HepG2 (cell line): ENCODE measurements around the gene FANCM. TPM values are rescaled to one million over a fixed set of nuclear protein-coding genes. Genes with fewer than 3 reads are reported as not detected.

ENCODE experiments used
- ASH2L ChIP-seq: fragments of 300-600, 200-600 bp; sonication (generic); IDR thresholded peaks from 2 replicates; pipeline ENCODE4 v1.7.0; 2017; ENCODE audit warnings: low read depth, mild to moderate bottlenecking, moderate library complexity, mixed read lengths, low read length; ENCODE audit not compliant: insufficient read length
- BHLHE40 ChIP-seq: IDR thresholded peaks from 2 replicates; pipeline ENCODE4 v1.6.1; 2011; ENCODE audit warnings: low read length, improper control_type of control experiment
- CBX1 ChIP-seq: IDR thresholded peaks from one replicate; pipeline ENCODE4 v1.6.1; 2016; ENCODE audit warnings: antibody characterized with exemption, low read depth
- CEBPG ChIP-seq: IDR thresholded peaks from 2 replicates; pipeline ENCODE4 v1.6.1; 2016
- CREB1 ChIP-seq, 2 experiments: fragments of 450-650 bp in 1 of 2; IDR thresholded peaks; 2 replicates each; pipeline ENCODE4 v1.6.1; 2016 to 2017; ENCODE audit warnings: control low read depth in 1 of 2, mild to moderate bottlenecking in 1 of 2, missing compliant biosample characterization in 1 of 2, missing genetic modification characterization in 1 of 2
- EP300 ChIP-seq, 3 experiments: sonication (generic) in 1 of 3; formaldehyde crosslinking in 1 of 3; IDR thresholded peaks; 2 replicates each; pipeline versions ENCODE4 v1.5.1 to v1.6.1; 2011 to 2020; ENCODE audit warnings: low read depth in 2 of 3, low read length in 2 of 3, borderline replicate concordance in 1 of 3, improper control_type of control experiment in 1 of 3, mild to moderate bottlenecking in 1 of 3, missing genetic modification reagents in 1 of 3, moderate library complexity in 1 of 3
- MXI1 ChIP-seq: IDR thresholded peaks from 3 replicates; pipeline ENCODE4 v1.6.1; 2012; ENCODE audit warnings: low read depth, low read length, inconsistent platforms, borderline replicate concordance
- PLRG1 ChIP-seq: fragments of 450-650 bp; conservative IDR thresholded peaks from 2 replicates; pipeline ENCODE4 v1.6.1; 2016
- POLR2A ChIP-seq, 2 experiments: IDR thresholded peaks; 2 replicates each; pipeline ENCODE4 v1.6.1; 2011; ENCODE audit warnings: low read depth in 2 of 2, low read length in 2 of 2, mild to moderate bottlenecking in 1 of 2, moderate library complexity in 1 of 2; ENCODE audit not compliant: insufficient read depth in 1 of 2
- RFXANK ChIP-seq: IDR thresholded peaks from 2 replicates; pipeline ENCODE4 v1.6.1; 2016
- SAFB2 ChIP-seq: sonication (generic); formaldehyde crosslinking; IDR thresholded peaks from 2 replicates; pipeline ENCODE4 v1.5.1; 2020; ENCODE audit warnings: missing genetic modification reagents, low read depth, mild to moderate bottlenecking, borderline replicate concordance
- TBP ChIP-seq: sonication (generic); formaldehyde crosslinking; IDR thresholded peaks from 2 replicates; pipeline ENCODE4 v1.5.0; 2020; ENCODE audit warnings: missing genetic modification reagents
- ZBTB2 ChIP-seq: sonication (generic); formaldehyde crosslinking; IDR thresholded peaks from 2 replicates; pipeline ENCODE4 v1.8.0; 2022; ENCODE audit warnings: low read depth, missing genetic modification reagents
- ZNF362 ChIP-seq: sonication (generic); formaldehyde crosslinking; IDR thresholded peaks from 2 replicates; pipeline ENCODE4 v1.4.0; 2020; ENCODE audit warnings: missing genetic modification reagents, mild to moderate bottlenecking, borderline replicate concordance
- ZNF460 ChIP-seq: sonication (generic); formaldehyde crosslinking; IDR thresholded peaks from 2 replicates; pipeline ENCODE4 v1.5.1; 2020; ENCODE audit warnings: missing genetic modification reagents, mild to moderate bottlenecking, borderline replicate concordance
- ZNF496 ChIP-seq: sonication (generic); formaldehyde crosslinking; IDR thresholded peaks from 2 replicates; pipeline ENCODE4 v1.8.1; 2023; ENCODE audit warnings: mild to moderate bottlenecking, moderate library complexity, missing genetic modification reagents; ENCODE audit not compliant: insufficient replicate concordance
- ZNF652 ChIP-seq: IDR thresholded peaks from 2 replicates; pipeline ENCODE4 v1.6.1; 2016; ENCODE audit warnings: low read depth, borderline replicate concordance
- ZNF766 ChIP-seq: sonication (generic); formaldehyde crosslinking; IDR thresholded peaks from 2 replicates; pipeline ENCODE4 v1.5.0; 2020; ENCODE audit warnings: missing genetic modification reagents, borderline replicate concordance
- ZSCAN21 ChIP-seq: sonication (generic); formaldehyde crosslinking; IDR thresholded peaks from 2 replicates; pipeline ENCODE4 v1.8.0; 2022; ENCODE audit warnings: mild to moderate bottlenecking, missing genetic modification reagents, moderate library complexity, borderline replicate concordance
- polyA plus RNA-seq, 8 experiments: library from polyadenylated mRNA; depleted of rRNA in 3 of 8; stranded (reverse) in 7 of 8; unstranded in 1 of 8; fragments of >200 nt; fragmentation: Illumina TruSeq in 4 of 8; extraction: Trizol in 4 of 8; gene quantifications; 2 replicates each; pipeline versions ENCODE4 v1.2.1 to v1.2.3, GENCODE V29; 2011 to 2016; ENCODE audit warnings: low read depth in 4 of 8, missing spikeins in 1 of 8, mixed read lengths in 1 of 8; ENCODE audit not compliant: insufficient read depth in 1 of 8
- total RNA-seq, 5 experiments: library from RNA; depleted of rRNA; stranded (reverse); fragments of >200 nt; fragmentation: Illumina TruSeq; extraction: Trizol; gene quantifications; 2 replicates each; pipeline ENCODE4 v1.2.3, GENCODE V29; 2016; ENCODE audit warnings: low read depth in 1 of 5
- TF ChIP-seq, protein P1 (sequence below): sonication (generic); formaldehyde crosslinking; IDR thresholded peaks from 2 replicates; pipeline ENCODE4 v1.4.0; 2020; ENCODE audit warnings: mild to moderate bottlenecking, missing genetic modification reagents
- TF ChIP-seq, protein P2 (sequence below): sonication (generic); formaldehyde crosslinking; IDR thresholded peaks from 2 replicates; pipeline ENCODE4 v1.8.0; 2023; ENCODE audit warnings: mild to moderate bottlenecking, missing genetic modification reagents
- TF ChIP-seq, protein P3 (sequence below): sonication (generic); formaldehyde crosslinking; IDR thresholded peaks from 2 replicates; pipeline ENCODE4 v1.4.0; 2020; ENCODE audit warnings: low read depth, mild to moderate bottlenecking, missing genetic modification reagents
- TF ChIP-seq, protein P4 (sequence below): sonication (generic); formaldehyde crosslinking; IDR thresholded peaks from 2 replicates; pipeline ENCODE4 v1.5.0; 2020; ENCODE audit warnings: mild to moderate bottlenecking, missing genetic modification reagents, moderate library complexity

FANCM gene
- total and polyA plus RNA-seq, 2 of the 13 experiments (the other 11 are each of a cell fraction or from before 2014, with no cell fraction given) = 2.6 to 10.4 TPM

GRCh38 chr14:45135659-45136395, at the start of gene FANCM (continued):
- 0 out of 2 replicates have a peak, but pooled peaks have one; percentile 38 for TF ChIP-seq ZBTB2 (CRISPR knock-in tag)
- no peak for TF ChIP-seq ZNF496 (CRISPR knock-in tag)
- TF ChIP-seq TBP (CRISPR knock-in tag) = no peak
- no peak for TF ChIP-seq BHLHE40
- 0 out of 2 replicates have a peak, but pooled peaks have one; percentile 5 for TF ChIP-seq CEBPG (CRISPR knock-in tag)
- TF ChIP-seq, protein P1, sequence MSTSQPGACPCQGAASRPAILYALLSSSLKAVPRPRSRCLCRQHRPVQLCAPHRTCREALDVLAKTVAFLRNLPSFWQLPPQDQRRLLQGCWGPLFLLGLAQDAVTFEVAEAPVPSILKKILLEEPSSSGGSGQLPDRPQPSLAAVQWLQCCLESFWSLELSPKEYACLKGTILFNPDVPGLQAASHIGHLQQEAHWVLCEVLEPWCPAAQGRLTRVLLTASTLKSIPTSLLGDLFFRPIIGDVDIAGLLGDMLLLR = no peak
- TF ChIP-seq ZNF460 (CRISPR knock-in tag) = no peak
- TF ChIP-seq MXI1 = peak; percentile 95
- TF ChIP-seq ZNF362 (CRISPR knock-in tag) = no peak
- TF ChIP-seq RFXANK = no peak
- TF ChIP-seq, protein P2, sequence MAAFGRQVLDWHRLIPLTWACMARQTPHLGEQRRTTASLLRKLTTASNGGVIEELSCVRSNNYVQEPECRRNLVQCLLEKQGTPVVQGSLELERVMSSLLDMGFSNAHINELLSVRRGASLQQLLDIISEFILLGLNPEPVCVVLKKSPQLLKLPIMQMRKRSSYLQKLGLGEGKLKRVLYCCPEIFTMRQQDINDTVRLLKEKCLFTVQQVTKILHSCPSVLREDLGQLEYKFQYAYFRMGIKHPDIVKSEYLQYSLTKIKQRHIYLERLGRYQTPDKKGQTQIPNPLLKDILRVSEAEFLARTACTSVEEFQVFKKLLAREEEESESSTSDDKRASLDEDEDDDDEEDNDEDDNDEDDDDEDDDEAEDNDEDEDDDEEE (CRISPR knock-in tag) = no peak
- no peak for TF ChIP-seq CBX1
- no peak for TF ChIP-seq ZSCAN21
- no peak for TF ChIP-seq PLRG1
- TF ChIP-seq POLR2A (IDR thresholded peaks at IDR 0.05; ENCODE audit: insufficient read depth in 1 of 2, low read depth in 2 of 2, low read length in 2 of 2) = peak; percentile 73 to 74
- TF ChIP-seq SAFB2 (CRISPR knock-in tag) = no peak
- TF ChIP-seq ZNF766 = no peak
- peak; percentile 59 for TF ChIP-seq CREB1 (IDR thresholded peaks at IDR 0.05)
- peak; percentile 86 for TF ChIP-seq CREB1 (CRISPR knock-in tag; IDR thresholded peaks at IDR 0.05)
- no peak for TF ChIP-seq ZNF652
- TF ChIP-seq EP300 (IDR thresholded peaks at IDR 0.05; ENCODE audit: low read depth in 2 of 2, low read length in 2 of 2) = no peak; a peak in 1 of 4 replicates
- no peak for TF ChIP-seq EP300 (CRISPR knock-in tag; IDR thresholded peaks at IDR 0.05; ENCODE audit: borderline replicate concordance)
- TF ChIP-seq, protein P3, sequence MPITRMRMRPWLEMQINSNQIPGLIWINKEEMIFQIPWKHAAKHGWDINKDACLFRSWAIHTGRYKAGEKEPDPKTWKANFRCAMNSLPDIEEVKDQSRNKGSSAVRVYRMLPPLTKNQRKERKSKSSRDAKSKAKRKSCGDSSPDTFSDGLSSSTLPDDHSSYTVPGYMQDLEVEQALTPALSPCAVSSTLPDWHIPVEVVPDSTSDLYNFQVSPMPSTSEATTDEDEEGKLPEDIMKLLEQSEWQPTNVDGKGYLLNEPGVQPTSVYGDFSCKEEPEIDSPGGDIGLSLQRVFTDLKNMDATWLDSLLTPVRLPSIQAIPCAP (CRISPR knock-in tag) = no peak
- peak; percentile 98 for TF ChIP-seq ASH2L
- TF ChIP-seq, protein P4, sequence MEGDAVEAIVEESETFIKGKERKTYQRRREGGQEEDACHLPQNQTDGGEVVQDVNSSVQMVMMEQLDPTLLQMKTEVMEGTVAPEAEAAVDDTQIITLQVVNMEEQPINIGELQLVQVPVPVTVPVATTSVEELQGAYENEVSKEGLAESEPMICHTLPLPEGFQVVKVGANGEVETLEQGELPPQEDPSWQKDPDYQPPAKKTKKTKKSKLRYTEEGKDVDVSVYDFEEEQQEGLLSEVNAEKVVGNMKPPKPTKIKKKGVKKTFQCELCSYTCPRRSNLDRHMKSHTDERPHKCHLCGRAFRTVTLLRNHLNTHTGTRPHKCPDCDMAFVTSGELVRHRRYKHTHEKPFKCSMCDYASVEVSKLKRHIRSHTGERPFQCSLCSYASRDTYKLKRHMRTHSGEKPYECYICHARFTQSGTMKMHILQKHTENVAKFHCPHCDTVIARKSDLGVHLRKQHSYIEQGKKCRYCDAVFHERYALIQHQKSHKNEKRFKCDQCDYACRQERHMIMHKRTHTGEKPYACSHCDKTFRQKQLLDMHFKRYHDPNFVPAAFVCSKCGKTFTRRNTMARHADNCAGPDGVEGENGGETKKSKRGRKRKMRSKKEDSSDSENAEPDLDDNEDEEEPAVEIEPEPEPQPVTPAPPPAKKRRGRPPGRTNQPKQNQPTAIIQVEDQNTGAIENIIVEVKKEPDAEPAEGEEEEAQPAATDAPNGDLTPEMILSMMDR (CRISPR knock-in tag) = no peak
